Measurements from ENCODE around the gene RANBP9. TPM values are rescaled to one million over a fixed set of nuclear protein-coding genes. Genes with fewer than 3 reads are reported as not detected.

The RANBP9 gene
- total and polyA plus RNA-seq, 4 donors = 5.8 to 25.2 (median 14.1) TPM

GRCh38 chr6:13572951-13573654, 138.5 kb downstream of the RANBP9 start:
- TF ChIP-seq CTCF (IDR thresholded peaks at IDR 0.05; ENCODE audit: low read depth, low read length, missing input control) (no peak), JUND (IDR thresholded peaks at IDR 0.05) (no peak), TAF1 (conservative IDR thresholded peaks at IDR 0.05) (no peak), FOXA1 (IDR thresholded peaks at IDR 0.05) (no peak), NR2F2 (IDR thresholded peaks at IDR 0.05) (no peak), GABPA (IDR thresholded peaks at IDR 0.05 in 1 of 2, conservative IDR thresholded peaks at IDR 0.05 in 1 of 2) (no peak)
- TF ChIP-seq, protein P1, sequence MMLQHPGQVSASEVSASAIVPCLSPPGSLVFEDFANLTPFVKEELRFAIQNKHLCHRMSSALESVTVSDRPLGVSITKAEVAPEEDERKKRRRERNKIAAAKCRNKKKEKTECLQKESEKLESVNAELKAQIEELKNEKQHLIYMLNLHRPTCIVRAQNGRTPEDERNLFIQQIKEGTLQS (IDR thresholded peaks at IDR 0.05) = no peak
- peak overlapping the region; percentile 85 to 99 for H3K9ac ChIP-seq (ENCODE audit: low read depth in 1 of 2, low read length in 2 of 2)
- WGBS = 71% methylated on average over 16 of the region's 16 CpGs

GRCh38 chr6:13572240-13572639, 139.4 kb downstream of the RANBP9 start:
- TF ChIP-seq, protein P1 (IDR thresholded peaks at IDR 0.05) = no peak
- TF ChIP-seq FOXA2 (IDR thresholded peaks at IDR 0.05) (no peak), GABPA (IDR thresholded peaks at IDR 0.05 in 1 of 2, conservative IDR thresholded peaks at IDR 0.05 in 1 of 2) (no peak), EGR1 (IDR thresholded peaks at IDR 0.05; ENCODE audit: low read depth in 2 of 2) (no peak), TAF1 (conservative IDR thresholded peaks at IDR 0.05) (no peak), YY1 (IDR thresholded peaks at IDR 0.05) (no peak)
- Histone ChIP-seq H3K4me3 (ENCODE audit: low read depth in 1 of 3, low read length in 3 of 3) (no peak overlapping the region), H3K9ac (ENCODE audit: low read depth in 1 of 2, low read length in 2 of 2) (no peak overlapping the region), H3K27ac (ENCODE audit: low read depth in 1 of 2, low read length in 2 of 2) (peak overlapping the region in 1 of 2 donors; percentile 100), H3K36me3 (ENCODE audit: control insufficient read depth in 4 of 4, insufficient read depth in 3 of 4, low read depth in 1 of 4, low read length in 3 of 4) (no peaks in the 10 kb centered on the region), H3K27me3 (ENCODE audit: control insufficient read depth in 4 of 4, insufficient read depth in 4 of 4, low read length in 3 of 4) (no peaks in the 10 kb centered on the region), H3K9me3 (ENCODE audit: control insufficient read depth in 4 of 4, low read length in 3 of 4) (no peaks in the 10 kb centered on the region), H3K4me1 (ENCODE audit: control insufficient read depth in 4 of 4, insufficient read depth in 4 of 4, low read length in 3 of 4) (peaks cover 2 to 41% (median 17%) of the 10 kb centered on the region in 4 donors)
- DNase-seq (ENCODE audit: low spot score) = no peak
- 84% methylated on average over 7 of the region's 7 CpGs for WGBS

More at GRCh38 chr6:13572951-13573654, 138.5 kb downstream of the RANBP9 start:
- Histone ChIP-seq H3K4me1 (ENCODE audit: control insufficient read depth in 4 of 4, insufficient read depth in 4 of 4, low read length in 3 of 4) (peaks cover 2 to 41% (median 17%) of the 10 kb centered on the region in 4 donors), H3K4me3 (ENCODE audit: low read depth in 1 of 3, low read length in 3 of 3) (peak overlapping the region; percentile 71 to 87 (median 85)), H3K27ac (ENCODE audit: low read depth in 1 of 2, low read length in 2 of 2) (peak overlapping the region; percentile 99 to 100), H3K27me3 (ENCODE audit: control insufficient read depth in 4 of 4, insufficient read depth in 4 of 4, low read length in 3 of 4) (no peaks in the 10 kb centered on the region), H3K36me3 (ENCODE audit: control insufficient read depth in 4 of 4, insufficient read depth in 3 of 4, low read depth in 1 of 4, low read length in 3 of 4) (no peaks in the 10 kb centered on the region), H3K9me3 (ENCODE audit: control insufficient read depth in 4 of 4, low read length in 3 of 4) (no peaks in the 10 kb centered on the region)
- no peak for DNase-seq (ENCODE audit: low spot score)

Other genes with a start within 250 kb of the RANBP9 start
- gene GFOD1, start 224.2 kb downstream of the RANBP9 start, total RNA-seq = 10 to 100 TPM in 1 of 2 donors, 1 to 10 TPM in 1; 7.4 to 16.8 TPM
- 1 to 10 TPM; 2.6 TPM for gene GFOD1, start 224.2 kb downstream of the RANBP9 start, polyA plus RNA-seq
- 10 to 100 TPM in 1 of 2 donors, 1 to 10 TPM in 1; 9.6 to 12.6 TPM for gene SIRT5, start 137.2 kb downstream of the RANBP9 start, total RNA-seq
- 1 to 10 TPM; 7.5 to 8.1 TPM for gene SIRT5, start 137.2 kb downstream of the RANBP9 start, polyA plus RNA-seq
- 10 to 100 TPM; 25.6 to 43.0 TPM for gene NOL7, start 96.5 kb downstream of the RANBP9 start, total RNA-seq
- gene NOL7, start 96.5 kb downstream of the RANBP9 start, polyA plus RNA-seq = 10 to 100 TPM; 27.1 to 34.9 TPM
- 1 to 10 TPM; 7.4 TPM for gene MCUR1, start 102.7 kb upstream of the RANBP9 start, total RNA-seq
- gene MCUR1, start 102.7 kb upstream of the RANBP9 start, polyA plus RNA-seq = 10 to 100 TPM in 1 of 2 donors, 1 to 10 TPM in 1; 7.3 to 17.3 TPM
- gene RNF182, start 213.1 kb upstream of the RANBP9 start, total RNA-seq = 1 to 10 TPM in 1 of 2 donors, not detected in 1; 1.4 TPM
- gene RNF182, start 213.1 kb upstream of the RANBP9 start, polyA plus RNA-seq = not detected

Data from liver (tissue), 9 donors.